NCI-H1048 (cell line): ENCODE measurements around the gene ITSN1.
"Not testable (repeated sequence)": the region's sequence is repeated elsewhere in the genome, so short reads cannot be mapped to it uniquely, and the experiment has no call there.

Experiments
- DNase-seq: peaks from one replicate; lab custom pipeline; 2025; lab: John Stamatoyannopoulos, UW

ITSN1 gene

DNA sequence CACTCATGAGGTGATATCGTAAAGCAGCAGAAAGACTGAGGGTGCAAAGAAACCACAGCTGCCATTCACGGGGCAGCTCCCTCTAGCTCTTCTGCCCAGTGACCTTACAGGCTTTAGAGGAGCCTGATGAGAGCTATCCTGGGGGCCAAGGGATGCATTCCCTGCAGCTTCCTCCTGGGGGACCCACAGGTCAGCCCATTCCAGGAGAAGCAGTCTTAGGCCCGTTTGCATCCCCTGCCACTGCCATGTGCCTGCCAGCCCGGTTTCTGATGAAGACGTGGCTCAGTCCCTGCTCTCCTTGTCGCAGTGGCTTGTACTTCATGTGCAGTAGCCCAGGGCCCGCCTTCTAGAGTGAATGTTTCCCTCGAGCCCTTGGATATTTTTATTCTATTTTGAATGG lies 250.6 kb downstream of the ITSN1 start:
- DNase-seq, result no peak

DNA sequence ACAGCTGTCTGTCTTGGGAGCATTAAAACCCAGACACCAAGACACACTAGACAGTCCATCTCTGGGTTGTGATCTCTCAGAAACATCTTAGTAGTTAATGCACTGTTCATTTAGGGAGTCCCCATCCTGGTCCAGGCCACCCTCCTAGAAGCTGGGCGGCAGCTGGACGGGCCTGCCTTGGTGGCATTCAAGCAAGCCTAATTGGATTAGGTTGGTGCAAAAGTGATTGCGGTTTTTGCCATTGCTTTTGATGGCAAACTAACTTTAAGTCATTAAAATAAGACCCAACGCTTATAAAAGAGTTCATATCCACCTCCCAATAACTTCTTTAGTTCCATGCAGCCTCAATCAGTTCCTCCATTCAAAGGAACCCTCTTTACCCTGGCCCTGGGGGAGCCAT lies 251.6 kb downstream of the ITSN1 start:
- no peak for DNase-seq

DNA sequence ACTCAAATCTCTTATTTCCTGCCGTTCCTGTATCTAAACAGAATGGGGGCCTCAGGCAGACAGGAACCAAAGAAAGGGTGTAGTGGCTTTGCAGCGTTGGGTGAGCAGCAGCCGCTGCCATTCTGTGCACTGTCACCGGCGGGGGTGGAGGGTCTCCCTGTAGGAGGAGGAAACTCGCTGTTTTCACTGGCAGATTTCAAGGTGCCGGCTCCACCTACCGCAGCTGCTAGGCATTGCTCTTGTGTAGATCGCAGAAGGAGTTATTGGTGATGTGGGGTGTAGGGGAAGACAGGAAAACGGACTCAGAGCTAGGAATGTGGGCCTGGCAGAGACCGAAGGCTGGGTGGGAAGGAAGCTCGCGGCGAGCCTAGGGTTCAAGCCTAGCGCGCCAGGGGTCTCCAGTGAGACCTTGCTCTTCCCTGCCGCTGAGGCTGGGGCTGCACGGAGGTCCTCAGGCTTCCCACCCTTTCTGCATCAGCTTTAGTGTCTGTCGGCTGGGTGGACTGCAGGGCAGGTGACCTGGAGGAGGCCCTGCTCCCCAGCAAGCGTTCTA lies 252.5 kb downstream of the ITSN1 start:
- DNase-seq, result peak; percentile 3

DNA sequence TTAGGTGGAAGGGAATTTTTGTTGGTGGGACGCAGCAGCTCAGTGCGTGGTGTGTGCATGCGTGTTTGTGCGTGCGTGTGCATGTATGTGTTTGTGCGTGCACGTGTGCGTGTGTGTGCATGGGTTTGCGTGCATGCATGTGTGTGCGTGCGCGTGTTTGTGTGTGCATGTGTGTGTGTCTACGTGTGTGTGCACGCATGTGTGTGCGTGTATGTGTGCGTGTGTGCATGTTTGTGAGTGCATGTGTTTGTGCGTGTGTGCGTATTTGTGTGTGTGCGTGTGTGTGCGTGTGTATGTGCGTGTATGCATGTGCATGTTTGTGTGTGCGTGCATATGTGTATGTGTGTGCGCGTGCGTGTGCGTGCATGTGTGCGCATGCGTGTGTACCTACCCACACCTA lies 253.1 kb downstream of the ITSN1 start:
- DNase-seq, result no peak

DNA sequence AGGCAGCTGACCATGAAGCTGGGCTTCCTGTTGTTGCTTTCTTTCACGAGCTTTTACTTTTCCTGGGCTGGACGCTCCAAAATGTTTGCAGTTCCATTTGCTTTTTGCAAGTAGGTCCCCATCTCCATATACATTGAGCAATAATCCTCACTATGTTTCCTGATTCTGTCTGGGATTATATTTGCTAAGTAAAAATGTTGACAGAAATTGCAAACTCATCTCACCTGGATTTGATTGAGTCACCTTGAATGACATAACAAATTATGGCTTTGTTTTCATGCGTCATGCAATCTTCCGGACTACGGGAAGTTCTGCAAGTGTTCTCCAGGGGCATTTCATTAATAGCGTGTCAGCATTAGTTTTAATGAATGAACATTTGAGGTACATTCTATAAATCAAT lies 254.4 kb downstream of the ITSN1 start:
- no peak for DNase-seq

DNA sequence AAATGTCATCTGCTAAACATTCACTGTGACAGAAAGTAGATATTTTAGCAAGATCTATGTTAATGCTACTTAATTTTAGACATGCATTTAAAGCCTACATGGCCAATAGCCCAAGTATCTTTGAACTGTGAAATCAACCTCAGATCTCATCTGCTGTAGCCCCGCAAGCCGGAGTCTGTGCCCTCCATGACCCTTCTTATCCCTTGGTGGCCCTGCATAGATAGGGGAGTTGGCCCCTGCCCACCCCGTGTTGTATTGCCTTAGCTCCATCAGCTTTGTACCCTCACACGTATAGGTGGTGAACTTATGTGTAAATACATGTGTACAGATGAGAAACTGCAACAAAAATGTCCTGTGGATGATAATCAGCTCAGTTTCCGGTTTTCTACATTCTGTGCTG lies 254.8 kb downstream of the ITSN1 start:
- no peak for DNase-seq

DNA sequence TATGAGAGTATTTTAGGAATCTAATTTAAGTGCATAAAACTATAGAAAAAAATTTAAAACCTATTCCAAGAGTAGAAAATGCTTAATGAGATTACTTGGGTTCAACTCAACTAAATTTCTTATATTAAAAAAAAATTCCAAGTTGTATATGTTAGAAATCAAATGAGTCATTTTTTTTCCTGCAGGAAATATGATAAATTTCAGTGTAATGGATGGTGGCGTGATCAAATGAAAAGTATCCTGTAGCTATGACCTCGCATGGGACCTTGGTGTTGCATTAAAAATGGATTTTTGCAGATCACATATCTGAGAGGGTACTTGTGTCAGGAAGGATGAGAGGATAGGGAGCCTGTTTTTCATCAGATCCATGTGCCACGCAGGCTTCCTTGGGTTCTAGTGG lies 255.4 kb downstream of the ITSN1 start:
- no peak for DNase-seq

DNA sequence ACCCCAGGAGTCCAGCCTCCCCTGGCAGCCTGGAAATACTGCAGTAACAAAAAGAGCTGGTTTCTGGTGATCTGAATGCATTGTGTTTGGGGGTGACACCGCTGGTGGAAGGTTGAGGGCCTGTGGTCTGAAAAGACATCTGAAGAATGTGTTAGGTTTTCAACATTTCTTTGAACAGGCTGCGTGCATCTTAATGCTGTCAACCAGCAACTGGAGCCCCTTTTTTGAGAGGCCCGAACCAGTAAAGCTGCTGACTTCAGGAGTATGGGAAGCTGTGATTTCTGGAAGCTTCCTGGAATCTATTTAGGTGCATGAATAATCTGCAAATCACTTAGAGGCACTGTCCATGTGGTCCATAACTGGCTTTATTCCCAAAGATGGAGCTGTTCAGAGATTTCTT lies 256.3 kb downstream of the ITSN1 start:
- no peak for DNase-seq

DNA sequence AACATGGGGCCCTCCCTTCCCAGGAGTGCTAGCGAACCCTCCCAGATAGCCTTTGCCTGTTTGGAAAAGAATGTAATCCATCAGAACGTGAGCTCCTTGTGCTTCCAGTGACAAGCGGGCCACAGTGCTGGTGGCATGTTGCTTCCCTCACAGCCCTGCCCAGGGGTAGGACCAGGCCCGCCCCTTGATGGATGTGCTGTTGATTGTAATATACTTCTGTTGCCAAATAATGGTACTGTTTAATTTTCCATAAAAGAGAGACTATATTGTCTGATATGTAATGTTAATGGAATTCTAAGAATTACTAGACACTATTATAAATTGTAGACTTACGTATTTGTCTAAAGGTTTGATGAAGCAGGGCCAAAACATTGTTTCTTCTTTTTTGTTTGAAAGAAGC lies 256.9 kb downstream of the ITSN1 start:
- no peak for DNase-seq

DNA sequence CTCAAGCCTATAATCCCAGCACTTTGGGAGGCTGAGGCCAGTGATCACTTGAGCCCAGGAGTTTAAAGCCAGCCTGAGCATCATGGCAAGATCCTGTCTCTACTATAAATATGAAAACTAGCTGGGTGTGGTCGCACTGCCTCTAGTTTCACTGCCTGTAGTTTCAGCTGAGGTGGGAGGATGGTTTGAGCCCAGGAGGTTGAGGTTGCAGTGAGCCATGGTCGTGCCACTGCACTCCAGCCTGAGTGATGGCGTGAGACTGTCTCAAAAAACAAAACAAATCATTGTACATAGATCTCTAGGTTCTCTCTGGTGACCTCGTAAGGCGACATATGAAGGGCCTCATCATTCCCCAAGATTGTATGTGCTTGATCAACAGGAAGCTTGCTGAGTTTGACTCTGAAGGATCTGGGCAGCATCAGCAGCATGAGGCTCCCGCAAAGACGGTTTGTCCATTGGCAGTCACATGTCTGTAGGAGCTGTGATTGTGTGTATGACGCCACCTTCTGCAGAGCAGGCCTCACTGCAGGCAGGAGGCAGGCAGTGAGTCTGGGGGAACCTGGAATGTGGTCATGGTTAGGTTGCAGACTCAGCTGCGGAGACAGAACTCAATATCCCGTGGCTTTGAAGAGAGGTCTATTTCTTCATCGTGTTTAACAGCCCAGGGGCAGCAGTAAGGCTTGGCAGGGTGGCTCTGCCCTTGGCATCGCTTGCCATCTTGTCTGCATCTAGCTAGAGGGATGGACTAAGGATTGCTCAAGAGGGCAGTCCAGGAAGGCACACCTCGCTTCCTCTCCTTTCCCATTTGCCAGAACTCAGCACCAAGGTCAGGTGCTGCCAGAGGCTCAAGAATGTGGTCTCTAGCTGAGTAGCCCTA lies 259.3 kb downstream of the ITSN1 start:
- DNase-seq, result no peak

DNA sequence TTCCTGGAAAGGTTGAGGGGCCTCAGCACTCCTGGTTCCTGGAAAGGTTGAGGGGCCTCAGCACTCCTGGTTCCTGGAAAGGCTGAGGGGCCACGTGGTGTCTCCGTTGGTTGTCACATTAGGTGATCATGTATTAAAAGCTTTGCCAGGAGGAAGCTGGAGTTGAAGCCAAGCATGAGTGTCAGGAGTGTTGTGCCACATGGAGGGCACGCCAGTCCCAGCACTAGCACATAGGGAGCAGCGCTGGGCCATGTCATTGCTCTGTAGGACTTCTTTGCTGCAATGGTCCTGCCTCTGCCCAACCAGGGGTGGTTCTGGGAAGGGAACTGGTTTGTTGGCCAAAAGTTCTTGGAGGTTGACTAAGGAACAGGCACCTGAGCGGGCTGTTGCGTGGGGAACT lies 260.0 kb downstream of the ITSN1 start:
- no peak for DNase-seq

DNA sequence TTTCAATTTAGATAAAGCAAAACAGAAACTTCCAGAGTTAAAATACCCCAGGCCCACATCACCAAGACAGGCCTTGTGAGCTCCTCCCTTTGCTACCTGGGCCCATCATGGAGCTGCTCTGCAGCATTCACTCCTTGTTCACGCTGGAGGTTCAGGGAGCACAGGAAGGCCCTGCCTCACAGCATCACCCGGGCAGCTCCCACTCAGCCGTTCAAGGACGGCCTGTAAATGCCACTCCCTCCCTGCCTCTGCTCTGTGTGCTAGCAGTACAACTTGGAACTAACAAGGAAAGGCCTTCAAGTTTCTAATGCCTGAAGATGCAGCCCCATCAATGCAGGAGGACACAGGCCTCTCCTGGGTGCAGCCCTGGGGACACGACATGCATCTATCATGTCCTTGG lies 261.7 kb downstream of the ITSN1 start:
- DNase-seq, result no peak

DNA sequence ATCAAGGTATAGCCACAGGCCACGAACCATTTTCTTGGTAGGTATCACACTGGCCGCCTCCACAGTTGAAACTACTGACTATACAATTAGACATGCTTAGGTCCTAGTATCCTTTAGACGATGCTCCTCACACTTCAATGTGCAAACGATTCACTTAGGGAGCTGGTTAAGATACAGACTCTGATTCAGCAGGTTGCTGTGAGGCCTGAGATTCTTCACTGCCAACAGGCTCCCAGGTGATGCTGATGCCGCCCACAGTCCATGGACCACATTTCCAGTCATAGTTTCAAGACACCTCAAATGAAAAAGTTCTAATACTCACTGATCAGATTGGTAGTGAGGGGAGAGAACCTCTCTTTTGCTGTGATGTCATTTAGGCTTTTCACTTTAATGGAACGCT lies 266.5 kb downstream of the ITSN1 start:
- no peak for DNase-seq

DNA sequence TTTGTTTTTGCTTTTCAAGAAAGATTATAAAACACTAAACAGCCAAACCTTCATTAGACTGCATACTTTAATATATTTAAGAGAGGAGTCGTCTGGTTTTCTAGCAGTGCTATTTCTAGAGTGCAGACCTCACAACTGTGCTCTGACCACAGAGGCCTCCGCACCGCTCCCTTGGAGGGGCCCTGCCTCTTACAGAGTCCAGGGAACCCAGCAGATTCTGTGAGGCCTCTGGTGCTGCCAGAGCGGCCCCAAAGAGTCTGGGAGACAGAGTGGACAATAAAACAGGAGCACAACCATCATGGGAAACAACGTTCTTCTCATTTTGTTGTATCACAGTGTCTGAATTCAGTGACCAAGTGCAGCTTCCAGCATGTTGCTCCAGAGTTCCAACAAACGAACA lies 267.5 kb downstream of the ITSN1 start:
- DNase-seq, result no peak

DNA sequence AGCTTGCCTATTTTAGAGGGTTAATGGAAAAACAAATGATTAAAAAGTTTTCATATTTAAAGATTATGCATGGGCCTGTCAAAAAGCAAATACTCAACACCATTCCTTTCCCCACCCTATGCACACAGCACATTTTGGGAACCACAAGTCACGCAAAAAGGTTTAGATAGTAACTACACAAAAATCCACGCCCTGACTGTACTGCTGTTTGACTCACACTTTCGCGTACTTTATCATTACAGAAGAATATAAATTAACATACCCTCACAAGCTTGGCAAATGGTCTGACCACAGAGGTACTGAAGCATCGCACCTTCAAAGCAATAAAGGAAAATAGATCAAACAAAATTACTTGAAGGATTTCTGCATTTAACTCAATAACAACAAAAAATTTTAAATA lies 271.9 kb downstream of the ITSN1 start:
- no peak for DNase-seq

DNA sequence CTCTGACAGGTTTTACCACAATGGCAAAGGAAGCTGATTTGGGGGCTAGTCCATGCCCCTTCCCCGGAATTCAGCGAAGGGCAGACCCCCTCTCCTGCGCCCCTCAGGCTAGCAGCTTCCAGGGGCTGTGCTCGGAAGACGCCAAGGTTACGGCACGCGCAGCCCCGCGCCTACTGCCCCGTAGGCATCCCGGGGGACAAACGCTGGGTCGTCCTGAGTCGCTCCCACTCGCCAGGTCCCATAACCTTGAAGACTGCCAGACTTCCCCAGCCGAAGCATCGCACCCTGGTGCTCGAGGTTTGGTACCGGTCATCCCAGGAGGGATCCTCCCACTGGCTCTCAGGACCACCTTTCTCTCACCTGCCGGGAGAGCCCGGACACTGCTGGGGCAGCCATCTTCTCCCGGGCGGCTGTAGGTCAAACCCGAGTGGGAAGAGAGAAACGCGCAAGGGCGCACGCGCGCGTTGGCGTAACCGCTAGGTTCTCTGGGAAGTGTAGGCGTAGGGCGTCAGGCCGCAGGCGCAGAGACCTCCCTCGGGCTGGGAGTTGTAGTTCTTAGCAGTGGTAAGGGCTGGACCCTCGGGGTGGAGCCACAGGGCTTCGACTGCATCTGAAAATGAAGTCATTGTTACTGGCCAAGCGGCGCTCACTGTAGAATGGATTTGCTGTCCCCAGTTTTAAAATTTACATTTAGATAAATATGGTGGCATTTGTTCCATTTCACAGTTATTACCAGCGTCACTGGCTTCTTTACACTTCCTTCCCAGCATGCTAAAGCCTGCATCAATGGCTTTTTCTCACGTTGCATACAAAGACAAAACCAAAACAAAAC lies 273.3 kb downstream of the ITSN1 start, which contains the start of gene ATP5PO:
Gene ATP5PO, minus strand, starts transcription at position 437 of the 832 bp plus-strand sequence. Its CDS starts 41 bp downstream, at position 396.
- peak; percentile 94 for DNase-seq

DNA sequence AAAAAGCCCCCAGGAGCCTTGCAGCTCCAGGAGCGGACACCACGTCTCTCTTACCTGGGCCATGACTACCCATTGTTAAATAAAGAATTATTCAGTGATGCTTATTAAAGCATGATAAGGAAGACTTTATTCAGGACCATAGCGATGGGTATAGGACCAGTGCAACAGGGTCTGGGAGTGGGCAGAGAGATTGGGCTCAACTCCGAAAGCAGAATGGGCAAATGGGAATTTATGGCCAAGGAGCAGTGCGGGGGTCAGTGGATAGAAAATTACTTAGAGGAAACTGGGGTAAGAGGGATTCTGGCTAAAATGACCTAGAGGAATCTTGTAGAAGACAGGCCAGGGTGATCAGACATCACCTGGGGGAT lies 273.9 kb downstream of the ITSN1 start:
- no peak for DNase-seq

DNA sequence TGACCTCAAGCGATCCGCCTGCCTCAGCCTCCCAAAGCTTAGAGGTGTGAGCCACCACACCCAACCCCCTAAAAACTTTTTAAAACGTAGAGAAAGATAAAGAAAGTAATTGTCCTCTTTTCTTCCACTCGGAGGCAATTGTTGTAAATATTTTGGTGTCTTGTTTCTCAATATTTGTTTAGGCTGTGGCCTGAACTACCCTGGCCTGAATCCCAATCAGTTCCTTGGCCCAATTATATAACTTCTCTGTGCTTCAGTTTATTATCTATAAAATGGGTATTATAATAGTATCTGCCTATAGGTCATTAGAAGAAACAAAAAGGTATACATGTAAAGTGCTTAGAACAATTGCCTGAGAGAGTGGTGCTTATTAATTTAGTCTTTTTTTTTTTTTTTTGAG lies 275.1 kb downstream of the ITSN1 start:
- no peak for DNase-seq

DNA sequence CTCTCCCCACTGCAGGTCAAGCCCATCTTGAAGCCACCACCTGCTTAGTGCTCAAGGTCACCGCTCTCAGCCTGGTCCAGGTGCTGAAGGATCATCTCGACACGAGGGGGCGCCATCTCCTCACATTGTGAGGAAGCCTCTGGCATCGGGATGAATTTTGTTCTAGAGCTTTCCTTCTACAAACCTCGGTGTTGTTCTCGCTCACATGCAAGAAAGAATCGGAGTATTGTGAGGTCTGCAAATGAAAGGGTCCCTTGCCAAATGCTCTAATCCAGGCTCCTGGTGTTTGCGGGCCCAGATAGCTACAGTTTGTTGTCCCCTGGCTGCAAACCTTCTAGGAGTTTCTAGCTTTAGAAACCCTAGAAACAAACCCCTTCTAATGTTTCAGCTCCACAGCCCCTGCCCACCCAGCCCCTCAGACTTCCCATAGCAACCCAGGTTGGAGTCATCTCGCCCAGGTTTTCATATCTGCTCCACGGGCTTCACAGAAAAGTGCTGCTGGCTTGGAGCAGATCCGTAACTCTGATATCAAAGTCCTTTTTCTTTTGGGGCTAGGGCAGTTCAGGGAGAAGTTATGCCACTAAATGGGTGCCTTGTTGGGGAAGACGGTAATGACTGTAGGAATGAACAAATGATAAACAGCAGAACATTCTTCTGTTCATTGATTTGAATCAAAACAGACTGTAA lies 281.9 kb downstream of the ITSN1 start:
- peak; percentile 30 for DNase-seq

DNA sequence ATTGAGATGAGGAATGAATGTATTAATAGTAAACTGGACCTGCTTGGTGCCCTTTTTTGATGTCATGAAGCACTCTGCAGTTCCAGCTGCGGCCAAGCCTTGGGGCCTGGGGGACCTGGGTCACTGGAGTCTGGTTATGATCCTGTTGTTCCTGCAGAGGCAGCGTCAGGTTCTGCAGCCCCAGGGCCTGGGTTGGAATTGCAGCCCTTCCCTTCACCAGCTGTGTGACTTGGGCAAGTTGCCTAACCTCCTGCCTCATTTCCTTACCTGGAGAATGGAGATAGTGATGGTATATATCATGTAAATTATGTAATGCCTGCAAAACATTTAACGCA lies 282.4 kb downstream of the ITSN1 start:
- DNase-seq, result no peak

DNA sequence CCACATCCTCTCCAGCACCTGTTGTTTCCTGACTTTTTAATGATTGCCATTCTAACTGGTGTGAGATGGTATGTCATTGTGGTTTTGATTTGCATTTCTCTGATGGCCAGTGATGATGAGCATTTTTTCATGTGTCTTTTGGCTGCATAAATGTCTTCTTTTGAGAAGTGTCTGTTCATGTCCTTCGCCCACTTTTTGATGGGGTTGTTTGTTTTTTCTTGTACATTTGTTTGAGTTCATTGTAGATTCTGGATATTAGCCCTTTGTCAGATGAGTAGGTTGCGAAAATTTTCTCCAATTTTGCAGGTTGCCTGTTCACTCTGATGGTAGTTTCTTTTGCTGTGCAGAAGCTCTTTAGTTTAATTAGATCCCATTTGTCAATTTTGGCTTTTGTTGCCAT lies 283.9 kb downstream of the ITSN1 start:
- not testable (repeated sequence) for DNase-seq

DNA sequence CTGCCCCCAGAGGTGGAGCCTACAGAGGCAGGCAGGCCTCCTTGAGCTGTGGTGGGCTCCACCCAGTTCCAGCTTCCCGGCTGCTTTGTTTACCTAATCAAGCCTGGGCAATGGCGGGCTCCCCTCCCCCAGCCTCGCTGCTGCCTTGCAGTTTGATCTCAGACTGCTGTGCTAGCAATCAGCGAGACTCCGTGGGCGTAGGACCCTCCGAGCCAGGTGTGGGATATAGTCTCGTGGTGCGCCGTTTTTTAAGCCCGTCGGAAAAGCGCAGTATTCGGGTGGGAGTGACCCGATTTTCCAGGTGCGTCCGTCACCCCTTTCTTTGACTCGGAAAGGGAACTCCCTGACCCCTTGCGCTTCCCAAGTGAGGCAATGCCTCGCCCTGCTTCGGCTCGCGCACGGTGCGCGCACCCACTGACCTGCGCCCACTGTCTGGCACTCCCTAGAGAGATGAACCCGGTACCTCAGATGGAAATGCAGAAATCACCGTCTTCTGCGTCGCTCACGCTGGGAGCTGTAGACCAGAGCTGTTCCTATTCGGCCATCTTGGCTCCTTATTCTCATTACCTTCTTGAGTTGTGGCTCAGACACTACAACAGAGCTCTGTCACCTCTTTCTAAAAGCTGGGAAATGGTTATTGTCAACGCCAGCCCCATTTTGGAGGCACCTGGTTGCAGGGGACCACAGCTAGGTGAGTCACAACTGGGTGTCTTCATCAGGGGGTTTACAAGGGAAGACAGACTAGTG lies 288.9 kb downstream of the ITSN1 start:
- DNase-seq, result not testable (repeated sequence)
